CD4-positive, alpha-beta T cell (primary cell): ENCODE data around the gene CBFA2T3. TPM values are rescaled to one million over a fixed set of nuclear protein-coding genes. Genes with fewer than 3 reads are reported as not detected.

Source experiments
- ATAC-seq: fragments of 200-7000 bp; cut with Tn5 transposase; one replicate; pipeline ENCODE4 v1.10.0; 2022; ENCODE audit warnings: mild to moderate bottlenecking; ENCODE audit not compliant: poor library complexity
- CTCF ChIA-PET: fragments of 350-600 bp; sonication (Branson Sonifier 250); formaldehyde crosslinking; loops from one replicate; lab custom pipeline; 2021; ENCODE audit warnings: antibody characterized with exemption, inconsistent platforms; lab: Charles Lee
- POLR2A ChIA-PET: fragments of 350-600 bp; sonication (Branson Sonifier 250); formaldehyde crosslinking; loops from one replicate; lab custom pipeline; 2021; ENCODE audit warnings: antibody characterized with exemption, inconsistent platforms; lab: Charles Lee
- DNase-seq, 14 experiments: peaks; one replicate each; pipeline ENCODE4 v3.0.0-alpha.2; 2013 to 2020; ENCODE audit warnings: mixed read lengths in 2 of 14
- H3K27ac ChIP-seq, 2 donors: one replicate each; pipeline versions ENCODE4 v1.5.1 to v1.7.0; 2013; ENCODE audit warnings: low read length in 2 of 2, low read depth in 1 of 2, mild to moderate bottlenecking in 1 of 2
- H3K27me3 ChIP-seq, 2 experiments: 1 replicate in 1 of 2; 2 replicates in 1 of 2; pipeline versions ENCODE4 v1.6.1 to v1.7.0; 2013; ENCODE audit warnings: low read length in 2 of 2, control low read depth in 1 of 2, mild to moderate bottlenecking in 1 of 2, moderate library complexity in 1 of 2; ENCODE audit not compliant: insufficient read depth in 2 of 2, control insufficient read depth in 1 of 2
- H3K36me3 ChIP-seq: one replicate; pipeline ENCODE4 v1.6.1; 2013; ENCODE audit warnings: low read length, control low read depth; ENCODE audit not compliant: insufficient read depth
- H3K4me1 ChIP-seq: one replicate; pipeline ENCODE4 v1.6.1; 2013; ENCODE audit warnings: low read length, control low read depth; ENCODE audit not compliant: insufficient read depth
- H3K4me3 ChIP-seq: one replicate; pipeline ENCODE4 v1.5.1; 2013; ENCODE audit warnings: mild to moderate bottlenecking, low read length, moderate library complexity
- H3K9me3 ChIP-seq, 2 experiments: 1 replicate in 1 of 2; 2 replicates in 1 of 2; pipeline versions ENCODE4 v1.6.1 to v1.7.0; 2013; ENCODE audit warnings: low read length in 2 of 2, mild to moderate bottlenecking in 2 of 2, control low read depth in 1 of 2, moderate library complexity in 1 of 2; ENCODE audit not compliant: control insufficient read depth in 1 of 2, insufficient read depth in 1 of 2
- H3K27ac Mint-ChIP-seq: one replicate; pipeline ENCODE4 v1.8.0; 2020; ENCODE audit warnings: mixed read lengths
- H3K27me3 Mint-ChIP-seq: one replicate; pipeline ENCODE4 v1.8.0; 2021; ENCODE audit warnings: mixed read lengths
- H3K36me3 Mint-ChIP-seq: one replicate; pipeline ENCODE4 v1.8.0; 2021; ENCODE audit warnings: low read depth, mixed read lengths
- H3K4me1 Mint-ChIP-seq: one replicate; pipeline ENCODE4 v1.8.0; 2021; ENCODE audit warnings: low read depth, mixed read lengths
- H3K4me3 Mint-ChIP-seq: one replicate; pipeline ENCODE4 v1.8.0; 2020; ENCODE audit warnings: mild to moderate bottlenecking, mixed read lengths
- H3K9me3 Mint-ChIP-seq: one replicate; pipeline ENCODE4 v1.8.0; 2020; ENCODE audit warnings: mixed read lengths
- intact Hi-C, 2 experiments: fragments of 100-400 bp; cut with DNase I in 1 of 2; cut with micrococcal nuclease in 1 of 2; formaldehyde crosslinking; loops; one replicate each; pipeline versions ENCODE4 v1.15.1 to v1.9.0; 2023 to 2025; cut with DNase I, micrococcal nuclease
- total RNA-seq, 174 experiments: library from RNA in 2 of 174; stranded (reverse) in 2 of 174; gene quantifications; one replicate each; pipeline ENCODE4 v1.2.3 and lab custom pipeline; 2021 to 2026
- TF ChIP-seq, protein P1 (sequence below): fragments of 200-600 bp; IDR thresholded peaks from one replicate; pipeline ENCODE4 v1.8.0; 2022; ENCODE audit warnings: antibody characterized with exemption, mild to moderate bottlenecking

Gene CBFA2T3
- total RNA-seq, 2 experiments from 2014 or later = 0.80 to 1.6 TPM

GRCh38 chr16:88856828-88857727 is 119.9 kb downstream of the CBFA2T3 start, which contains the start of the genes GALNS and TRAPPC2L:
TSS of gene GALNS (minus strand) at chr16:88856947. CDS start at chr16:88856877, 70 bp downstream.
TSS of gene TRAPPC2L (plus strand) at chr16:88857127. CDS start at chr16:88857151, 24 bp downstream.
- no peaks in the 10 kb centered on the region for H3K9me3 Mint-ChIP-seq
- peak within 1 kb of the TSS; percentile 69 to 74 for H3K27ac ChIP-seq
- H3K4me1 ChIP-seq = peaks cover 47% of the 10 kb centered on the region
- H3K4me3 Mint-ChIP-seq = peak within 1 kb of the TSS; percentile 100
- ChIA-PET CTCF (interaction anchor here (1.0 to 2.6 kb wide), 9 partner anchors 37 to 1088 kb away, joined by 3 to 19 read pairs (median 5); partner anchors contain the start of genes APRT and ZC3H18), POLR2A (interaction anchor here (0.6 to 3.9 kb wide), 21 partner anchors 11 to 386 kb away, joined by 3 to 67 read pairs (median 5); partner anchors contain the start of genes ACSF3, APRT, CDH15 and MVD)
- no peaks in the 10 kb centered on the region for H3K9me3 ChIP-seq
- H3K4me3 ChIP-seq = peak within 1 kb of the TSS; percentile 100
- H3K27ac Mint-ChIP-seq = peak within 1 kb of the TSS; percentile 99
- H3K27me3 Mint-ChIP-seq = peaks cover 3% of the 10 kb centered on the region
- H3K36me3 Mint-ChIP-seq = peaks cover 41% of the 10 kb centered on the region
- peaks cover 35% of the 10 kb centered on the region for H3K36me3 ChIP-seq
- H3K27me3 ChIP-seq = no peaks in the 10 kb centered on the region
- ATAC-seq = peak; percentile 90
- peaks cover 27% of the 10 kb centered on the region for H3K4me1 Mint-ChIP-seq
- TF ChIP-seq, protein P1, sequence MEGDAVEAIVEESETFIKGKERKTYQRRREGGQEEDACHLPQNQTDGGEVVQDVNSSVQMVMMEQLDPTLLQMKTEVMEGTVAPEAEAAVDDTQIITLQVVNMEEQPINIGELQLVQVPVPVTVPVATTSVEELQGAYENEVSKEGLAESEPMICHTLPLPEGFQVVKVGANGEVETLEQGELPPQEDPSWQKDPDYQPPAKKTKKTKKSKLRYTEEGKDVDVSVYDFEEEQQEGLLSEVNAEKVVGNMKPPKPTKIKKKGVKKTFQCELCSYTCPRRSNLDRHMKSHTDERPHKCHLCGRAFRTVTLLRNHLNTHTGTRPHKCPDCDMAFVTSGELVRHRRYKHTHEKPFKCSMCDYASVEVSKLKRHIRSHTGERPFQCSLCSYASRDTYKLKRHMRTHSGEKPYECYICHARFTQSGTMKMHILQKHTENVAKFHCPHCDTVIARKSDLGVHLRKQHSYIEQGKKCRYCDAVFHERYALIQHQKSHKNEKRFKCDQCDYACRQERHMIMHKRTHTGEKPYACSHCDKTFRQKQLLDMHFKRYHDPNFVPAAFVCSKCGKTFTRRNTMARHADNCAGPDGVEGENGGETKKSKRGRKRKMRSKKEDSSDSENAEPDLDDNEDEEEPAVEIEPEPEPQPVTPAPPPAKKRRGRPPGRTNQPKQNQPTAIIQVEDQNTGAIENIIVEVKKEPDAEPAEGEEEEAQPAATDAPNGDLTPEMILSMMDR = no peak
- peak; percentile 97 to 99 (median 98) for DNase-seq
- intact Hi-C loops = loop anchor here (1.0 to 5.0 kb wide), 12 partner anchors 43 to 800 kb away; partner anchors contain the start of genes ZNF778 (in 2 of the 2), CHMP1A (in 1 of the 2), SPATA33 (in 1 of the 2) and ZFPM1 (in 1 of the 2)

- peak overlapping the region in 1 of 2 donors; percentile 69 for H3K27ac ChIP-seq
- ATAC-seq (peak; percentile 45), DNase-seq (peak in 3 of 14 experiments; percentile 9 to 19 (median 12))
- Mint-ChIP-seq H3K9me3 (no peaks in the 10 kb centered on the region), H3K27me3 (peaks cover 3% of the 10 kb centered on the region), H3K27ac (peak overlapping the region; percentile 42), H3K36me3 (peaks cover 37% of the 10 kb centered on the region), H3K4me3 (peak overlapping the region; percentile 80), H3K4me1 (peaks cover 27% of the 10 kb centered on the region)
- TF ChIP-seq, protein P1 = no peak
- H3K27me3 ChIP-seq = no peaks in the 10 kb centered on the region
- intact Hi-C loops = loop anchor here (2.0 to 5.0 kb wide), 10 partner anchors 111 to 801 kb away; partner anchors contain the start of genes ZNF778 (in 2 of the 2), CHMP1A (in 1 of the 2), SPATA33 (in 1 of the 2) and ZFPM1 (in 1 of the 2)
- H3K4me3 ChIP-seq = peak overlapping the region; percentile 100
- peaks cover 47% of the 10 kb centered on the region for H3K4me1 ChIP-seq
- POLR2A ChIA-PET = interaction anchor here (0.7 to 3.9 kb wide), 13 partner anchors 11 to 361 kb away, joined by 3 to 67 read pairs (median 8); partner anchors contain the start of genes ACSF3, APRT, CDH15 and ZNF778
- H3K9me3 ChIP-seq = no peaks in the 10 kb centered on the region
- CTCF ChIA-PET = interaction anchor here (1.6 to 2.6 kb wide), 4 partner anchors 44 to 286 kb away, joined by 5 to 19 read pairs (median 10); partner anchors contain the start of genes APRT and ZC3H18
- H3K36me3 ChIP-seq = peaks cover 30% of the 10 kb centered on the region
Measured at GRCh38 chr16:88856122-88856827, 120.7 kb downstream of the CBFA2T3 start.
